DND-41 (cell line): ENCODE measurements around the gene FAT3.

Source experiments
- CTCF ChIP-seq: IDR thresholded peaks from 2 replicates; pipeline ENCODE4 v1.5.1; 2012; ENCODE audit warnings: borderline replicate concordance, low read length, moderate library complexity, mild to moderate bottlenecking; ENCODE audit not compliant: poor library complexity, severe bottlenecking; ENCODE audit errors: extremely low read depth
- EZH2 ChIP-seq: IDR thresholded peaks from 3 replicates; pipeline ENCODE4 v1.6.1; 2012; ENCODE audit warnings: borderline replicate concordance, low read depth, mild to moderate bottlenecking, moderate library complexity, low read length, inconsistent platforms; ENCODE audit not compliant: severe bottlenecking

- no peak for TF ChIP-seq CTCF
- no peak for TF ChIP-seq EZH2
These were observed 33.9 kb upstream of the FAT3 start for GRCh38 chr11:92190535-92191206.
